ENCODE results near the gene COL9A3. TPM values are rescaled to one million over a fixed set of nuclear protein-coding genes. Genes with fewer than 3 reads are reported as not detected.

COL9A3 gene
- total RNA-seq, 4 donors from 2014 or later, result 6.0 to 223 (median 8.0) TPM

DNA sequence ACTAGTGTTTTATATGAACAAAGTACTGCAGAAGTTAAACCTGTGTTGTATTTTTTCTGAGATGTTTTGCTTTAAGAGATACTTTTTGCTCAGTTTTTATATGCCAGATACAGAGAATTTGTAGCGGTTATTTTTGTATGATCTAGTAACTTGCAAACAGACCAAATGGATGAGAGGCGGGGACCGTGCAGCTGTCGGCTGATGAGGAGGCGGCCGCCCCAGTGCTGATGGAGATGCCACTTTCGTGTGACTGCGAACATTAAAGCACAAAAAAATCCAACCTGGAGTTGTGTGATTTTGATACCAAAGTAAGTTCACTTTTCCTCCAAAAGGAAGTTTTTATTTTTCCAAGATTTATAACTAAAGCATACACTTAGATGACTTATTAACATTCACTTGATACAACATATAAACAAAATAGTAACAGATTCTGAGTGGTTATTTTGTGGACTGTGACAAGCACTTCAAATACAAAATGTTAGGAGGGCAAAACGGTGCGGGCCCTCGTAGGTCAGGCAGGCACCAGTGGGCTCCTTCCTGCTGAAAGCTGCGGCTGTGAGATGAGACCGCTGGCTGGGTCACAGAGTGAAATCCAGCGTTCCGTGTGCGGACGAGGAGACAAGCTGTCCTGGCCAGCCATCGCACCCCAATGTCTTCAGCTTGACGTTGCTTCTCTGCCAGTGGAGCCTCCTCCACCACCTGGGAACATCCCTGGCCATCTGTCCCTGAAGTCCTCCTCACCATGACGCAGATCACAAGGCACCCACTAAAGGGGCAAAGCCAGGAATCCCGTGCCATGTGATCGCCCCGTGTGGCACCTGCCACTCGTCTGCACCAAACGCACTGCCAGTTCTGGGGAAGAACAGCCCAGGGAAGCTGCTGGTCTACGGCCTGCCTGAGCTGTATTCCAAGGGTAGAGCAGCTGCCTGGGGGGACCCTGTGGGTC, 16.3 kb upstream of the COL9A3 start:
- Histone ChIP-seq H3K27me3 (no peaks in the 10 kb centered on the region), H3K27ac (no peak overlapping the region)

DNA sequence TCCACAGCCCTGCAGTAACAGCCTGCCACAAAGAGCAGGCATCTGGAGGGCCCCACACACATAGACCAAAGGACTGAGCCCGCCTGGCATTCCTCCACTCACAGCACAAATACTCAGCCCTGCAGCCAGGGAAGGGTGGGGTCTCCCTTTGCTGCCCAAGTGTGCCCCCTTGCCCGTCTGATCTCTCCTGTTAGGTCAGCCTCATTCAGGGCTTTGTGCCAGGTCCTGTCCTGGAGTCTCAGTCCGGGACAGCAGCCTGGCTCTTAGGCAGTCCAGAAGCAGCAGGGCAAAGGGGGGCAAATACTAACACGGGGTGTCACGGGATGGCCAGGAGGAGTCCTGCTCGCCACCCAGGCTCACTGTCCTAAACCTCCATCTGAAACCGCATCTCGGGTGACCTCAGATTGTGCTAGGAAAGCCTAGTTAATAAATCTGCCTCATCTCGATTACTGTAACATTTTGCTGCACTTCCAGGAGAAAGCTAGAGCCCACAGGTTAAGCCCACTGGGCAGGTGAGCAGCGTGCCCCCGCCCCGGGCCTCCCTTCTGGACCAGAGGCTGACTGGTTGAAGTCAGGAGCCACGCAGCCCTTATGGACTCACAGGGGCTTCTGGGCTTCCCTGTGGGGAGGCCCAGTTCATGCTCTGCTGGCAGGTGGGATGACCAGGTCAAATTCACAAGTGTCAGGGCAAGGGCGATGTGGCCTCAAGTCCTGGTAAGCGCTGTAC, 15.4 kb upstream of the COL9A3 start:
- WGBS, 2 donors (ENCODE audit: low coverage in 1 of 2), result 86% methylated on average over 15 of the region's 15 CpGs; no CpG with 5 or more reads in 1 of the 2 donors
- H3K27me3 ChIP-seq, result no peaks in the 10 kb centered on the region
- TF ChIP-seq POLR2A (IDR thresholded peaks at IDR 0.05) (no peak), POLR2AphosphoS5 (IDR thresholded peaks at IDR 0.05) (no peak), EP300 (IDR thresholded peaks at IDR 0.05; ENCODE audit: low read depth) (no peak)
- TF ChIP-seq, protein P1, sequence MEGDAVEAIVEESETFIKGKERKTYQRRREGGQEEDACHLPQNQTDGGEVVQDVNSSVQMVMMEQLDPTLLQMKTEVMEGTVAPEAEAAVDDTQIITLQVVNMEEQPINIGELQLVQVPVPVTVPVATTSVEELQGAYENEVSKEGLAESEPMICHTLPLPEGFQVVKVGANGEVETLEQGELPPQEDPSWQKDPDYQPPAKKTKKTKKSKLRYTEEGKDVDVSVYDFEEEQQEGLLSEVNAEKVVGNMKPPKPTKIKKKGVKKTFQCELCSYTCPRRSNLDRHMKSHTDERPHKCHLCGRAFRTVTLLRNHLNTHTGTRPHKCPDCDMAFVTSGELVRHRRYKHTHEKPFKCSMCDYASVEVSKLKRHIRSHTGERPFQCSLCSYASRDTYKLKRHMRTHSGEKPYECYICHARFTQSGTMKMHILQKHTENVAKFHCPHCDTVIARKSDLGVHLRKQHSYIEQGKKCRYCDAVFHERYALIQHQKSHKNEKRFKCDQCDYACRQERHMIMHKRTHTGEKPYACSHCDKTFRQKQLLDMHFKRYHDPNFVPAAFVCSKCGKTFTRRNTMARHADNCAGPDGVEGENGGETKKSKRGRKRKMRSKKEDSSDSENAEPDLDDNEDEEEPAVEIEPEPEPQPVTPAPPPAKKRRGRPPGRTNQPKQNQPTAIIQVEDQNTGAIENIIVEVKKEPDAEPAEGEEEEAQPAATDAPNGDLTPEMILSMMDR (IDR thresholded peaks at IDR 0.05), result no peak
- H3K9me3 ChIP-seq, result no peaks in the 10 kb centered on the region
- H3K4me1 ChIP-seq, result peaks cover 26 to 36% (median 30%) of the 10 kb centered on the region in 4 donors
- intact Hi-C loops (cut with DNase I; ENCODE audit: low total_unique reads) (no loop called here), in situ Hi-C loops (cut with MboI; ENCODE audit: low pct_ligation_motif_present in 1 of 4, low pct_unique_long_range_greater_than_20kb in 1 of 4, low sequenced_read_pairs in 3 of 4) (loop anchor here in 2 of 4 donors (10.0 kb wide), 1 partner anchor 137 kb away; no protein-coding TSS in a partner anchor)
- peaks cover 0 to 17% (median 5%) of the 10 kb centered on the region in 4 donors for H3K36me3 ChIP-seq
- no peak for DNase-seq
- H3K27ac ChIP-seq, result peak overlapping the region in 1 of 4 donors; percentile 23
- no peak overlapping the region for H3K4me3 ChIP-seq

More for the DNA sequence above, 16.3 kb upstream of the COL9A3 start:
- no peaks in the 10 kb centered on the region for H3K9me3 ChIP-seq
- no peak overlapping the region for H3K4me3 ChIP-seq
- H3K36me3 ChIP-seq, result peaks cover 0 to 17% (median 5%) of the 10 kb centered on the region in 4 donors
- TF ChIP-seq POLR2A (IDR thresholded peaks at IDR 0.05), result no peak
- TF ChIP-seq POLR2AphosphoS5 (IDR thresholded peaks at IDR 0.05), result no peak
- no peak for TF ChIP-seq EP300 (IDR thresholded peaks at IDR 0.05; ENCODE audit: low read depth)
- TF ChIP-seq, protein P1 (IDR thresholded peaks at IDR 0.05), result no peak
- in situ Hi-C loops (cut with MboI; ENCODE audit: low pct_ligation_motif_present in 1 of 4, low pct_unique_long_range_greater_than_20kb in 1 of 4, low sequenced_read_pairs in 3 of 4) (loop anchor here in 2 of 4 donors (10.0 kb wide), 1 partner anchor 136 kb away; no protein-coding TSS in a partner anchor), intact Hi-C loops (cut with DNase I; ENCODE audit: low total_unique reads) (no loop called here)
- 88 to 93% methylated on average over 16 to 25 of the region's 26 CpGs for WGBS, 2 donors (ENCODE audit: low coverage in 1 of 2)
- DNase-seq, result no peak
- peaks cover 20 to 31% (median 25%) of the 10 kb centered on the region in 4 donors for H3K4me1 ChIP-seq

DNA sequence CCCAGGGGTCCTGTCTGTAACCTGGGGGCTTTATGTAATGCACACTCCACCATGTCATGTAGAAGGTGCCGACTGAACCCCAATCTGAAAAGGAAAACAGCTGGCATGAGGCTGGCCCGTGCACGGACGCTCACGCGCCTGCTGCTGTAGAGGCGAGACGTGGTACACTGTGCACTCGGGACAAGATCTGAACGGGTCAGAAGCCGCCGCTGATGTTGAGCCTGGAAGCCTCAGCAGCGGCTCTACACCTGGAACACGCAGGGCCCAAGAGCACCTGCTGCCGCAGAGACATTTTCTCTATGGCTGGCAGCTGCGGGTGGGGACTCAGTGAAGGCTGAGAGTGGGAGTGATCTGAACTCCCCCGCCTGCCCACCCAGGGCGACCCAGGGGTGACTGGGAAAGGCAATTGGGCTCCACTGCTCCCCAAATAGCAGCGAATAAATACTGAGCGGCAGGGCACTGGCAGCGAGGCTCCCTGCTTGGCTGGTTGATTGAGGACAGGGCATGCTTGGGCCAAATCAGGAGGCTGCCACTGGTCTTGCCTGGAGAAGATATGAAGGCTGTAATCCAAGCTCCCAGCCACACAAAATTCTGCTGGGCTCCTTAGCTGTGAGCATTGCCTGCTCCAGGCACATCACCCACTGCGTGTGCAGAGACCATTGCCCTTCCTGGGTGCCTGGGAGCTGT, 14.7 kb upstream of the COL9A3 start:
- Histone ChIP-seq H3K27ac (peak overlapping the region in 1 of 4 donors; percentile 23), H3K9me3 (no peaks in the 10 kb centered on the region), H3K4me1 (peaks cover 29 to 40% (median 34%) of the 10 kb centered on the region in 4 donors), H3K27me3 (no peaks in the 10 kb centered on the region), H3K4me3 (no peak overlapping the region), H3K36me3 (peaks cover 0 to 17% (median 5%) of the 10 kb centered on the region in 4 donors)
- TF ChIP-seq POLR2A (IDR thresholded peaks at IDR 0.05) (no peak), EP300 (IDR thresholded peaks at IDR 0.05; ENCODE audit: low read depth) (no peak), POLR2AphosphoS5 (IDR thresholded peaks at IDR 0.05) (no peak)
- TF ChIP-seq, protein P1 (IDR thresholded peaks at IDR 0.05), result no peak
- no peak for DNase-seq
- in situ Hi-C loops (cut with MboI; ENCODE audit: low pct_ligation_motif_present in 1 of 4, low pct_unique_long_range_greater_than_20kb in 1 of 4, low sequenced_read_pairs in 3 of 4), result loop anchor here in 2 of 4 donors (10.0 kb wide), 1 partner anchor 137 kb away; no protein-coding TSS in a partner anchor
- WGBS, 2 donors (ENCODE audit: low coverage in 1 of 2), result 90% methylated on average over 21 of the region's 22 CpGs; no CpG with 5 or more reads in 1 of the 2 donors
- intact Hi-C loops (cut with DNase I; ENCODE audit: low total_unique reads), result no loop called here

All from transverse colon (tissue), 4 donors.